ENCODE data around the gene WDR48.

DNA sequence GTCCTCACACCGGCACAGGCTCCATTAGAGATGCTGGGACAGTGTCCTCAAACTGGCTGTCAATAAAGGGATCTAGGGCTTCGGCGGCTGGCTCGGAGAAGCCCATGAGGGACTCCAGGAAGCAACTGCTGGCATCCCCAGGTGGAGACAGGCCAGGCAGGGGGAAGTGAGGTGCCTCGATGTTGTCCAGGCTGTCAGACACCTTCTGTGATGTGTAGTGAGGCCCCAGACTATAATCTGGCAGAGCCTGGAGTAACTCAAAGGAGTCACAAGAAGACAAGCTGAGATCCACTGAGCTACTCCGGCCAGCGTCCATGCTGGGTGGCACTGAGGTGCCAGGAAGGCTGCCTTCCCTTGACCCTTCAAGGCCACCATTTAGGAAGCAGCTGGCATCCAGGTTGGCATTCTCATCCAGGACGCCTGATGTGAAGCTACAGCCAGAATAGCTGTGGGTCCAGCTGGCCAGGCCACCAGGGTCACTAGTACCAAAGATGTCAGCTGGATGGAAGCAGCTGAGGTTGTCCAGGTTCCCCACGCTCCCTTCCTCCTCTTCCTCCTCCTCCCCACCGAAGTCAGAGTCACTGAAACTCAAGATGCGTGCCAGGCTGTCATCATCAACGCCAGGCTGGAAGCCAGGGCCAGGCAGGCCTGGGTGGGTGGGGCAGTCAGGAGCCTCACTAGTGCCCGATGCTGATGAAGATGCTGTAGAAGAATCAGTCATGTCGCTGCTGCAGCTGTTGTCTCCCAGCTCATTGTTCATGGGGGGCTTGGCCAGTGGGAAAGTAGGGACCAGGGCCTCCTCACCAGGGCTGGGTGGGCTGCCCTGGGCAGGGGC is 91.5 kb downstream of the WDR48 start:
- TF ChIP-seq TAF1 (IDR thresholded peaks at IDR 0.05; ENCODE audit: borderline replicate concordance, low read depth, low read length) = no peak
- TF ChIP-seq POLR2AphosphoS5 (IDR thresholded peaks at IDR 0.05; ENCODE audit: low read depth, low read length) = no peak
- TF ChIP-seq POLR2A (IDR thresholded peaks at IDR 0.05; ENCODE audit: low read depth, low read length) = 0 out of 2 replicates have a peak, but pooled peaks have one; percentile 14
